ENCODE measurements around the gene SLC7A1. TPM values are rescaled to one million over a fixed set of nuclear protein-coding genes. Genes with fewer than 3 reads are reported as not detected.

SLC7A1 gene
- total and polyA plus RNA-seq, 2 experiments from 2014 or later: 23.0 to 74.7 TPM

GRCh38 chr13:29569253-29570050 lies 26.0 kb downstream of the SLC7A1 start (continued):
- TF ChIP-seq CTCF (conservative IDR thresholded peaks at IDR 0.05; ENCODE audit: low read depth in 2 of 2) (no peak), NANOG (IDR thresholded peaks at IDR 0.05; ENCODE audit: borderline replicate concordance) (no peak), POLR2AphosphoS5 (IDR thresholded peaks at IDR 0.05; ENCODE audit: low read depth) (no peak), JUNB (IDR thresholded peaks at IDR 0.05; ENCODE audit: unreplicated experiment) (no peak), REST (IDR thresholded peaks at IDR 0.05; ENCODE audit: unreplicated experiment) (no peak)

- Histone ChIP-seq H3K79me2 (replicated peaks; ENCODE audit: insufficient read depth) (peaks cover 100% of the 10 kb centered on the region), H3F3A (replicated peaks; ENCODE audit: low read depth) (no peaks in the 10 kb centered on the region), H3K4me3 (no peak overlapping the region), H2AFZ (no peak overlapping the region), H3K4me1 (ENCODE audit: insufficient read depth) (peaks cover 89% of the 10 kb centered on the region), H4K20me1 (replicated peaks; ENCODE audit: insufficient read depth) (peaks cover 98% of the 10 kb centered on the region), H3K27me3 (ENCODE audit: insufficient read depth) (no peaks in the 10 kb centered on the region), H3K9me2 (ENCODE audit: insufficient read depth) (no peaks in the 10 kb centered on the region), H3K4me2 (0 out of 2 replicates have a peak overlapping the region, but pooled peaks have one; percentile 51), H3K27ac (ENCODE audit: low read depth) (no peak overlapping the region), H3K36me3 (ENCODE audit: insufficient read depth) (no peaks in the 10 kb centered on the region)
- no peak for DNase-seq (ENCODE audit: low spot score)
- Mint-ChIP-seq H3K4me3 (no peak overlapping the region; the same call in 2 of the 3 replicates), H3K9me3 (no peaks in the 10 kb centered on the region), H3K4me1 (peaks cover 88% of the 10 kb centered on the region), H3K27me3 (ENCODE audit: insufficient read depth, low read depth, poor library complexity) (peaks cover 16% of the 10 kb centered on the region), H3K36me3 (ENCODE audit: low read depth) (peaks cover 3% of the 10 kb centered on the region; the same call in 1 of the 3 replicates), H3K27ac (peak overlapping the region; percentile 79)
- no peak for ATAC-seq
- TF ChIP-seq CREB1 (CRISPR knock-in tag; IDR thresholded peaks at IDR 0.05; ENCODE audit: low read depth) (no peak), ETS1 (IDR thresholded peaks at IDR 0.05) (no peak), NANOG (IDR thresholded peaks at IDR 0.05; ENCODE audit: borderline replicate concordance) (no peak), ZNF331 (CRISPR knock-in tag; IDR thresholded peaks at IDR 0.05; ENCODE audit: low read depth) (no peak), POLR2AphosphoS5 (IDR thresholded peaks at IDR 0.05; ENCODE audit: low read depth) (no peak)
Measured at GRCh38 chr13:29568731-29569130, 26.8 kb downstream of the SLC7A1 start.
